CD14-positive monocyte (primary cell): ENCODE results near the gene SP7. TPM values are rescaled to one million over a fixed set of nuclear protein-coding genes. Genes with fewer than 3 reads are reported as not detected.

Source experiments
- DNase-seq, 3 donors: peaks; one replicate each; pipeline ENCODE4 v3.0.0-alpha.2; 2011 to 2022
- H2AFZ ChIP-seq: 2 replicates; pipeline ENCODE4 v1.6.0; 2012; ENCODE audit warnings: mild to moderate bottlenecking, low read depth, low read length, inconsistent platforms; ENCODE audit not compliant: insufficient read depth, poor library complexity, severe bottlenecking
- H3K27ac ChIP-seq, 2 donors: 1 replicate in 1 of 2; 2 replicates in 1 of 2; pipeline ENCODE4 v1.5.1; 2012 to 2013; ENCODE audit warnings: low read length in 2 of 2, control low read depth in 1 of 2, inconsistent platforms in 1 of 2, low read depth in 1 of 2, mild to moderate bottlenecking in 1 of 2
- H3K27me3 ChIP-seq, 2 donors: one replicate each; pipeline versions ENCODE4 v1.6.0 to v1.6.1; 2011 to 2013; ENCODE audit warnings: low read length in 2 of 2; ENCODE audit not compliant: control insufficient read depth in 2 of 2, insufficient read depth in 2 of 2
- H3K36me3 ChIP-seq, 2 donors: replicated peaks in 1 of 2; 1 replicate in 1 of 2; 2 replicates in 1 of 2; pipeline versions ENCODE4 v1.5.1 to v1.6.1; 2012 to 2013; ENCODE audit warnings: low read length in 2 of 2, control low read depth in 1 of 2, inconsistent platforms in 1 of 2, mild to moderate bottlenecking in 1 of 2; ENCODE audit not compliant: insufficient read depth in 2 of 2, control insufficient read depth in 1 of 2
- H3K4me1 ChIP-seq, 2 donors: 1 replicate in 1 of 2; 2 replicates in 1 of 2; pipeline versions ENCODE4 v1.5.1 to v1.6.1; 2012 to 2013; ENCODE audit warnings: low read length in 2 of 2, control low read depth in 1 of 2, inconsistent platforms in 1 of 2, mild to moderate bottlenecking in 1 of 2, moderate library complexity in 1 of 2; ENCODE audit not compliant: insufficient read depth in 2 of 2, control insufficient read depth in 1 of 2
- H3K4me2 ChIP-seq: replicated peaks from 2 replicates; pipeline ENCODE3; 2012; ENCODE audit warnings: low read length, moderate library complexity, mild to moderate bottlenecking; ENCODE audit not compliant: poor library complexity, severe bottlenecking; ENCODE audit errors: extremely low read depth
- H3K4me3 ChIP-seq, 3 experiments: fragments of 200-600 bp in 1 of 3; sonication (generic) in 1 of 3; replicated peaks in 1 of 3; 1 replicate in 2 of 3; 2 replicates in 1 of 3; pipeline ENCODE4 v1.5.1; 2011 to 2013; ENCODE audit warnings: low read length in 3 of 3, mild to moderate bottlenecking in 3 of 3, control low read depth in 2 of 3, low read depth in 2 of 3, inconsistent platforms in 1 of 3, moderate library complexity in 1 of 3
- H3K79me2 ChIP-seq: 2 replicates; pipeline ENCODE4 v1.6.0; 2012; ENCODE audit warnings: mild to moderate bottlenecking, control low read depth, inconsistent platforms, low read length, moderate library complexity; ENCODE audit not compliant: insufficient read depth
- H3K9ac ChIP-seq: 2 replicates; pipeline ENCODE4 v1.6.0; 2017; ENCODE audit warnings: low read length, mild to moderate bottlenecking; ENCODE audit not compliant: insufficient read depth, poor library complexity, severe bottlenecking
- H3K9me3 ChIP-seq, 2 donors: replicated peaks in 1 of 2; 1 replicate in 1 of 2; 2 replicates in 1 of 2; pipeline versions ENCODE4 v1.5.1 to v1.6.1; 2012 to 2013; ENCODE audit warnings: low read length in 2 of 2, control low read depth in 1 of 2; ENCODE audit not compliant: control insufficient read depth in 1 of 2, insufficient read depth in 1 of 2
- H4K20me1 ChIP-seq: 2 replicates; pipeline ENCODE4 v1.6.0; 2012; ENCODE audit warnings: mild to moderate bottlenecking, low read length, control low read depth, moderate library complexity; ENCODE audit not compliant: insufficient read depth
- H3K27ac Mint-ChIP-seq, 7 donors: one replicate each; pipeline ENCODE4 v1.8.0; 2020; ENCODE audit warnings: mild to moderate bottlenecking in 7 of 7, mixed read lengths in 7 of 7, moderate library complexity in 6 of 7, inconsistent platforms in 2 of 7
- H3K27me3 Mint-ChIP-seq, 3 donors: one replicate each; pipeline ENCODE4 v1.8.0; 2021 to 2022; ENCODE audit warnings: low read depth in 3 of 3, mild to moderate bottlenecking in 3 of 3, mixed read lengths in 3 of 3, moderate library complexity in 3 of 3, inconsistent platforms in 1 of 3
- H3K36me3 Mint-ChIP-seq, 2 donors: one replicate each; pipeline ENCODE4 v1.8.0; 2020; ENCODE audit warnings: mixed read lengths in 2 of 2, inconsistent platforms in 1 of 2, mild to moderate bottlenecking in 1 of 2
- H3K4me1 Mint-ChIP-seq: one replicate; pipeline ENCODE4 v1.8.0; 2020; ENCODE audit warnings: mild to moderate bottlenecking, mixed read lengths
- H3K4me3 Mint-ChIP-seq, 2 donors: one replicate each; pipeline ENCODE4 v1.8.0; 2020; ENCODE audit warnings: mild to moderate bottlenecking in 2 of 2, mixed read lengths in 2 of 2, moderate library complexity in 1 of 2
- H3K9me3 Mint-ChIP-seq, 7 donors: one replicate each; pipeline ENCODE4 v1.8.0; 2020 to 2022; ENCODE audit warnings: mixed read lengths in 7 of 7, mild to moderate bottlenecking in 6 of 7, moderate library complexity in 6 of 7, inconsistent platforms in 2 of 7
- WGBS: methylation state at CpG from one replicate; pipeline ENCODE4 v1.1.5; 2013; ENCODE audit warnings: missing lambda C conversion rate; ENCODE audit not compliant: insufficient coverage; 5-methylcytosine and 5-hydroxymethylcytosine counted together
- intact Hi-C, 2 donors: fragments of 100-400 bp; cut with micrococcal nuclease; formaldehyde crosslinking; loops; one replicate each; pipeline versions ENCODE4 v1.15.0 to v1.15.1; 2023
- polyA plus RNA-seq, 3 donors: library from polyadenylated mRNA; depleted of rRNA in 1 of 3; unstranded in 2 of 3; stranded (reverse) in 1 of 3; fragments of 300-500 nt in 2 of 3; fragments of >200 nt in 1 of 3; fragmentation: Illumina TruSeq in 2 of 3; gene quantifications; 1 replicate in 2 of 3; 2 replicates in 1 of 3; pipeline ENCODE4 v1.2.3, GENCODE V29; 2012 to 2021
- TF ChIP-seq, protein P1 (sequence below): fragments of 200-600 bp; IDR thresholded peaks from one replicate; pipeline ENCODE4 v1.8.0; 2022; ENCODE audit warnings: antibody characterized with exemption, mild to moderate bottlenecking

The SP7 gene
- polyA plus RNA-seq, 3 donors: 0.04 TPM; not detected in 2

- WGBS: under 1% methylated on average over 13 of the region's 19 CpGs
- intact Hi-C loops: loop anchor here in 1 of 2 donors (2.0 kb wide), 1 partner anchor 20 kb away; no protein-coding TSS in a partner anchor
- H2AFZ ChIP-seq: peak overlapping the region; percentile 99
- no peaks in the 10 kb centered on the region for H3K79me2 ChIP-seq
- H4K20me1 ChIP-seq: no peaks in the 10 kb centered on the region
- peak overlapping the region in 2 of 3 experiments; percentile 27 to 86 for H3K4me3 ChIP-seq
- Mint-ChIP-seq H3K4me3 (peak overlapping the region; percentile 67 to 81), H3K27ac (peak overlapping the region in 1 of 7 donors; percentile 50), H3K9me3 (peaks cover 0 to 10% (median 2%) of the 10 kb centered on the region in 7 donors), H3K36me3 (peaks cover 0 to 3% of the 10 kb centered on the region in 2 donors), H3K4me1 (peaks cover 20% of the 10 kb centered on the region), H3K27me3 (peaks cover 11 to 33% (median 25%) of the 10 kb centered on the region in 3 donors)
- TF ChIP-seq, protein P1, sequence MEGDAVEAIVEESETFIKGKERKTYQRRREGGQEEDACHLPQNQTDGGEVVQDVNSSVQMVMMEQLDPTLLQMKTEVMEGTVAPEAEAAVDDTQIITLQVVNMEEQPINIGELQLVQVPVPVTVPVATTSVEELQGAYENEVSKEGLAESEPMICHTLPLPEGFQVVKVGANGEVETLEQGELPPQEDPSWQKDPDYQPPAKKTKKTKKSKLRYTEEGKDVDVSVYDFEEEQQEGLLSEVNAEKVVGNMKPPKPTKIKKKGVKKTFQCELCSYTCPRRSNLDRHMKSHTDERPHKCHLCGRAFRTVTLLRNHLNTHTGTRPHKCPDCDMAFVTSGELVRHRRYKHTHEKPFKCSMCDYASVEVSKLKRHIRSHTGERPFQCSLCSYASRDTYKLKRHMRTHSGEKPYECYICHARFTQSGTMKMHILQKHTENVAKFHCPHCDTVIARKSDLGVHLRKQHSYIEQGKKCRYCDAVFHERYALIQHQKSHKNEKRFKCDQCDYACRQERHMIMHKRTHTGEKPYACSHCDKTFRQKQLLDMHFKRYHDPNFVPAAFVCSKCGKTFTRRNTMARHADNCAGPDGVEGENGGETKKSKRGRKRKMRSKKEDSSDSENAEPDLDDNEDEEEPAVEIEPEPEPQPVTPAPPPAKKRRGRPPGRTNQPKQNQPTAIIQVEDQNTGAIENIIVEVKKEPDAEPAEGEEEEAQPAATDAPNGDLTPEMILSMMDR: no peak
- H3K9ac ChIP-seq: peak overlapping the region; percentile 8
- H3K27me3 ChIP-seq: peaks cover 0 to 10% of the 10 kb centered on the region in 2 donors
- DNase-seq: no peak
- peak overlapping the region; percentile 97 for H3K4me2 ChIP-seq
- no peak overlapping the region for H3K27ac ChIP-seq
- peaks cover 15 to 18% of the 10 kb centered on the region in 2 donors for H3K4me1 ChIP-seq
- H3K9me3 ChIP-seq: no peaks in the 10 kb centered on the region
- no peaks in the 10 kb centered on the region for H3K36me3 ChIP-seq
These were observed 8.3 kb upstream of the SP7 start for GRCh38 chr12:53344487-53344823.

GRCh38 chr12:53343969-53344368, 7.8 kb upstream of the SP7 start:
- Histone ChIP-seq H3K4me1 (peaks cover 15 to 18% of the 10 kb centered on the region in 2 donors), H2AFZ (no peak overlapping the region), H3K79me2 (no peaks in the 10 kb centered on the region), H3K4me3 (no peak overlapping the region), H4K20me1 (no peaks in the 10 kb centered on the region), H3K9me3 (no peaks in the 10 kb centered on the region), H3K4me2 (peak overlapping the region; percentile 97), H3K9ac (no peak overlapping the region), H3K27me3 (peaks cover 0 to 11% of the 10 kb centered on the region in 2 donors), H3K36me3 (no peaks in the 10 kb centered on the region), H3K27ac (no peak overlapping the region)
- Mint-ChIP-seq H3K27me3 (peaks cover 13 to 37% (median 25%) of the 10 kb centered on the region in 3 donors), H3K4me3 (peak overlapping the region; percentile 67 to 81), H3K4me1 (peaks cover 20% of the 10 kb centered on the region), H3K36me3 (peaks cover 0 to 3% of the 10 kb centered on the region in 2 donors), H3K9me3 (peaks cover 0 to 10% (median 2%) of the 10 kb centered on the region in 7 donors), H3K27ac (peak overlapping the region in 1 of 7 donors; percentile 50)
- WGBS: 94% methylated on average over 2 of the region's 4 CpGs
- TF ChIP-seq, protein P1: no peak
- no peak for DNase-seq
- intact Hi-C loops: loop anchor here in 1 of 2 donors (2.0 kb wide), 1 partner anchor 19 kb away; no protein-coding TSS in a partner anchor
